HepG2 (cell line): Measurements from ENCODE around the gene CENPL. TPM values are rescaled to one million over a fixed set of nuclear protein-coding genes. Genes with fewer than 3 reads are reported as not detected.
A peak's percentile ranks its signal among the peaks of the same experiment; 100 is the strongest.

Source experiments
- ATF7-NPFF ChIP-seq: sonication (generic); formaldehyde crosslinking; IDR thresholded peaks from 2 replicates; pipeline ENCODE4 v1.8.1; 2023; ENCODE audit warnings: mild to moderate bottlenecking, low read depth, missing genetic modification reagents, moderate library complexity
- ELF4 ChIP-seq: sonication (generic); formaldehyde crosslinking; IDR thresholded peaks from 2 replicates; pipeline ENCODE4 v1.5.0; 2020; ENCODE audit warnings: missing genetic modification reagents, mild to moderate bottlenecking, moderate library complexity, borderline replicate concordance
- SMAD3 ChIP-seq: sonication (generic); formaldehyde crosslinking; IDR thresholded peaks from 2 replicates; pipeline ENCODE4 v1.4.0; 2020; ENCODE audit warnings: missing genetic modification reagents
- TSC22D2 ChIP-seq: sonication (generic); formaldehyde crosslinking; IDR thresholded peaks from 2 replicates; pipeline ENCODE4 v1.5.1; 2020; ENCODE audit warnings: missing genetic modification reagents, mild to moderate bottlenecking, borderline replicate concordance
- ZNF207 ChIP-seq: fragments of 450-650 bp; IDR thresholded peaks from 2 replicates; pipeline ENCODE4 v1.6.1; 2016; ENCODE audit warnings: antibody characterized with exemption, borderline replicate concordance
- ZNF350 ChIP-seq: sonication (generic); formaldehyde crosslinking; IDR thresholded peaks from 2 replicates; pipeline ENCODE4 v1.4.0; 2020; ENCODE audit warnings: mild to moderate bottlenecking, low read depth, missing genetic modification reagents, borderline replicate concordance
- ZSCAN31 ChIP-seq: sonication (generic); formaldehyde crosslinking; IDR thresholded peaks from 2 replicates; pipeline ENCODE4 v1.5.0; 2020; ENCODE audit warnings: low read depth, mild to moderate bottlenecking, missing genetic modification reagents
- ZZZ3 ChIP-seq: sonication (generic); formaldehyde crosslinking; IDR thresholded peaks from 2 replicates; pipeline ENCODE4 v1.4.0; 2020; ENCODE audit warnings: missing genetic modification reagents, mild to moderate bottlenecking, borderline replicate concordance
- polyA plus RNA-seq, 8 experiments: library from polyadenylated mRNA; depleted of rRNA in 3 of 8; stranded (reverse) in 7 of 8; unstranded in 1 of 8; fragments of >200 nt; fragmentation: Illumina TruSeq in 4 of 8; extraction: Trizol in 4 of 8; gene quantifications; 2 replicates each; pipeline versions ENCODE4 v1.2.1 to v1.2.3, GENCODE V29; 2011 to 2016; ENCODE audit warnings: low read depth in 4 of 8, missing spikeins in 1 of 8, mixed read lengths in 1 of 8; ENCODE audit not compliant: insufficient read depth in 1 of 8
- total RNA-seq, 5 experiments: library from RNA; depleted of rRNA; stranded (reverse); fragments of >200 nt; fragmentation: Illumina TruSeq; extraction: Trizol; gene quantifications; 2 replicates each; pipeline ENCODE4 v1.2.3, GENCODE V29; 2016; ENCODE audit warnings: low read depth in 1 of 5
- TF ChIP-seq, protein P1 (sequence below): sonication (generic); formaldehyde crosslinking; IDR thresholded peaks from 2 replicates; pipeline ENCODE4 v1.4.0; 2020; ENCODE audit warnings: mild to moderate bottlenecking, missing genetic modification reagents
- TF ChIP-seq, protein P2 (sequence below): sonication (generic); formaldehyde crosslinking; conservative IDR thresholded peaks from 2 replicates; pipeline ENCODE4 v1.8.0; 2022; ENCODE audit warnings: low read depth, missing genetic modification reagents
- TF ChIP-seq, protein P3 (sequence below): sonication (generic); formaldehyde crosslinking; IDR thresholded peaks from 2 replicates; pipeline ENCODE4 v1.4.0; 2020; ENCODE audit warnings: mild to moderate bottlenecking, missing genetic modification reagents
- TF ChIP-seq, protein P4 (sequence below): sonication (generic); formaldehyde crosslinking; conservative IDR thresholded peaks from 2 replicates; pipeline ENCODE4 v1.4.0; 2020; ENCODE audit warnings: missing genetic modification reagents

CENPL gene
- total and polyA plus RNA-seq, 2 of the 13 experiments (the other 11 are each of a cell fraction or from before 2014, with no cell fraction given): 4.4 to 14.2 TPM

DNA sequence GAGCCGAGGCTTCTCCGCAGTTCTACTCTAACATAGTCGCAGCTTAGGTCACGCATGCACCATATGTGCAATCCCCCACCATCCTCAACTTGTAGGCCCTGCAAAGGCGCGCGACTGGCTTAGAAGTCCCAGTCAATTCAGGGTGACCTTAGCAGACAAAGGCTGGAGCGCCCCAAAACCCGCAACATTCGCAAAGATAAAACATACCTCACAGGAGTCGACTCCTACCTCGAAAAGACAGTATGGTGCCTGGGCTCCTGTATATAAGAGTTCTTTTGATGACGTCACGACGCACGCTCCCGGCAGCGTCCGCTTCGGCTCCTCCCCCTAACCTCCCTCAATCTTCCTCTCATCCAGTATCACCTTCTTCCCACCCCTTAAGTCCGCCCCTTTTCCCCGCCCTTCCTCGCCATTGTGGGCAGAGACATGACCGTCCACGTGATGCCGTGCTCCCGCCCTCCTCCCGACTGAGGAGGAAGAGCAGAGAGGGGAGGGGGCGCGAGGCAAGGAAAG is 43.1 kb upstream of the CENPL start, which contains the start of gene GAS5 (continued):
- TF ChIP-seq TSC22D2 (CRISPR knock-in tag) (peak; percentile 75; the same call in 1 of the 2 replicates), ELF4 (peak; percentile 16; the same call in 1 of the 2 replicates), ZZZ3 (peak; percentile 78; the same call in 1 of the 2 replicates), ZSCAN31 (peak; percentile 86), ZNF350 (peak; percentile 73; the same call in 1 of the 2 replicates), ZNF207 (no peak), SMAD3 (CRISPR knock-in tag) (peak; percentile 56; the same call in 1 of the 2 replicates), ATF7-NPFF (CRISPR knock-in tag) (peak; percentile 17; the same call in 1 of the 2 replicates)
- TF ChIP-seq, protein P1, sequence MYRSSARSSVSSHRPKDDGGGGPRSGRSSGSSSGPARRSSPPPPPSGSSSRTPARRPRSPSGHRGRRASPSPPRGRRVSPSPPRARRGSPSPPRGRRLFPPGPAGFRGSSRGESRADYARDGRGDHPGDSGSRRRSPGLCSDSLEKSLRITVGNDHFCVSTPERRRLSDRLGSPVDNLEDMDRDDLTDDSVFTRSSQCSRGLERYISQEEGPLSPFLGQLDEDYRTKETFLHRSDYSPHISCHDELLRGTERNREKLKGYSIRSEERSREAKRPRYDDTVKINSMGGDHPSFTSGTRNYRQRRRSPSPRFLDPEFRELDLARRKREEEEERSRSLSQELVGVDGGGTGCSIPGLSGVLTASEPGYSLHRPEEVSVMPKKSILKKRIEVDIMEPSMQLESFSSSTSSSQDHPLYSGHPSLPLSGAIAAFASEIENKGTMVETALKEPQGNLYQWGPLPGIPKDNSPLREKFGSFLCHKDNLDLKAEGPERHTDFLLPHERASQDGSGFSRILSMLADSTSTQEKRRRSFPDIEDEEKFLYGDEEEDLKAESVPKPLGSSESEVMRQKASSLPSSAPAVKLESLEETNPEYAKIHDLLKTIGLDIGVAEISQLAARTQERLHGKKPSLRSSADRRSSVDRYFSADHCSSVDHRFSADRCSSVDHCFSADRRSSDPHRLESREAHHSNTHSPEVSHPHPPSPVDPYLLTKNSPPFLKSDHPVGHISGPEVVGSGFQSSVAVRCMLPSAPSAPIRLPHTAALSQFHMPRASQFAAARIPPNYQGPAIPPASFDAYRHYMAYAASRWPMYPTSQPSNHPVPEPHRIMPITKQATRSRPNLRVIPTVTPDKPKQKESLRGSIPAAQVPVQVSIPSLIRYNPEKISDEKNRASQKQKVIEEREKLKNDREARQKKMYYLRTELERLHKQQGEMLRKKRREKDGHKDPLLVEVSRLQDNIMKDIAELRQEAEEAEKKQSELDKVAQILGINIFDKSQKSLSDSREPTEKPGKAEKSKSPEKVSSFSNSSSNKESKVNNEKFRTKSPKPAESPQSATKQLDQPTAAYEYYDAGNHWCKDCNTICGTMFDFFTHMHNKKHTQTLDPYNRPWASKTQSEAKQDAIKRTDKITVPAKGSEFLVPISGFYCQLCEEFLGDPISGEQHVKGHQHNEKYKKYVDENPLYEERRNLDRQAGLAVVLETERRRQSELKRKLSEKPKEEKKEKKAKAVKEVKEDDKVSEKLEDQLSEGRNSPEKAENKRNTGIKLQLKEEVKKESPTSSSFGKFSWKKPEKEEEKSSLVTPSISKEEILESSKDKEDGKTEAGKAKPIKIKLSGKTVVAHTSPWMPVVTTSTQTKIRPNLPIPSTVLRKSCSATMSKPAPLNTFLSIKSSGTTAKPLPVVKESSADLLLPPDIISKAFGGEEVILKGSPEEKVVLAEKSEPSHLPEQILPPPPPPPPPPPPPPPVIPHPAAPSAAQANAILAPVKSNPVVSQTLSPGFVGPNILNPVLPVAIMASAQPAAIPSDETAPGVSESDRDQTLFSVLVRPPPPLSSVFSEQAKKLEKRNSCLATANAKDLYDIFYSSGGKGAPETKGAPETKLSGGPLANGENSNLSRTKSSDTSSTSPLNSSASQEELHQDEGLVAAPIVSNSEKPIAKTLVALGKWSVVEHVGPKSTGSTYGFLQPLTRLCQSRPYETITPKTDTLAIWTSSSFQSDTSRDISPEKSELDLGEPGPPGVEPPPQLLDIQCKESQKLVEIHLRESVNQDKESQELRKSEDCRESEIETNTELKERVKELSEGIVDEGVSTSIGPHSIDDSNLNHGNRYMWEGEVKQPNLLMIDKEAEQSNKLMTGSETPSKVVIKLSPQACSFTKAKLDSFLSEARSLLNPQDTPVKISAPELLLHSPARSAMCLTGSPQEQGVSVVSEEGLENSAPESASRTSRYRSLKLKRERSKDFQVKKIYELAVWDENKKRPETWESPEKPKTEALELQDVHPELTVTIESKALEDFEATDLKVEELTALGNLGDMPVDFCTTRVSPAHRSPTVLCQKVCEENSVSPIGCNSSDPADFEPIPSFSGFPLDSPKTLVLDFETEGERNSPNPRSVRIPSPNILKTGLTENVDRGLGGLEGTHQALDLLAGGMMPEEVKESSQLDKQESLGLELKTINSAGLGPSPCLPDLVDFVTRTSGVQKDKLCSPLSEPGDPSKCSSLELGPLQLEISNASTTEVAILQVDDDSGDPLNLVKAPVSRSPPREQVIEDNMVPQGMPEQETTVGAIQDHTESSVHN (CRISPR knock-in tag): 0 out of 2 replicates have a peak, but pooled peaks have one; percentile 36
- TF ChIP-seq, protein P2, sequence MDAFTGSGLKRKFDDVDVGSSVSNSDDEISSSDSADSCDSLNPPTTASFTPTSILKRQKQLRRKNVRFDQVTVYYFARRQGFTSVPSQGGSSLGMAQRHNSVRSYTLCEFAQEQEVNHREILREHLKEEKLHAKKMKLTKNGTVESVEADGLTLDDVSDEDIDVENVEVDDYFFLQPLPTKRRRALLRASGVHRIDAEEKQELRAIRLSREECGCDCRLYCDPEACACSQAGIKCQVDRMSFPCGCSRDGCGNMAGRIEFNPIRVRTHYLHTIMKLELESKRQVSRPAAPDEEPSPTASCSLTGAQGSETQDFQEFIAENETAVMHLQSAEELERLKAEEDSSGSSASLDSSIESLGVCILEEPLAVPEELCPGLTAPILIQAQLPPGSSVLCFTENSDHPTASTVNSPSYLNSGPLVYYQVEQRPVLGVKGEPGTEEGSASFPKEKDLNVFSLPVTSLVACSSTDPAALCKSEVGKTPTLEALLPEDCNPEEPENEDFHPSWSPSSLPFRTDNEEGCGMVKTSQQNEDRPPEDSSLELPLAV (CRISPR knock-in tag): no peak
- TF ChIP-seq, protein P3, sequence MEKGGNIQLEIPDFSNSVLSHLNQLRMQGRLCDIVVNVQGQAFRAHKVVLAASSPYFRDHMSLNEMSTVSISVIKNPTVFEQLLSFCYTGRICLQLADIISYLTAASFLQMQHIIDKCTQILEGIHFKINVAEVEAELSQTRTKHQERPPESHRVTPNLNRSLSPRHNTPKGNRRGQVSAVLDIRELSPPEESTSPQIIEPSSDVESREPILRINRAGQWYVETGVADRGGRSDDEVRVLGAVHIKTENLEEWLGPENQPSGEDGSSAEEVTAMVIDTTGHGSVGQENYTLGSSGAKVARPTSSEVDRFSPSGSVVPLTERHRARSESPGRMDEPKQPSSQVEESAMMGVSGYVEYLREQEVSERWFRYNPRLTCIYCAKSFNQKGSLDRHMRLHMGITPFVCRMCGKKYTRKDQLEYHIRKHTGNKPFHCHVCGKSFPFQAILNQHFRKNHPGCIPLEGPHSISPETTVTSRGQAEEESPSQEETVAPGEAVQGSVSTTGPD (CRISPR knock-in tag): no peak
- TF ChIP-seq, protein P4, sequence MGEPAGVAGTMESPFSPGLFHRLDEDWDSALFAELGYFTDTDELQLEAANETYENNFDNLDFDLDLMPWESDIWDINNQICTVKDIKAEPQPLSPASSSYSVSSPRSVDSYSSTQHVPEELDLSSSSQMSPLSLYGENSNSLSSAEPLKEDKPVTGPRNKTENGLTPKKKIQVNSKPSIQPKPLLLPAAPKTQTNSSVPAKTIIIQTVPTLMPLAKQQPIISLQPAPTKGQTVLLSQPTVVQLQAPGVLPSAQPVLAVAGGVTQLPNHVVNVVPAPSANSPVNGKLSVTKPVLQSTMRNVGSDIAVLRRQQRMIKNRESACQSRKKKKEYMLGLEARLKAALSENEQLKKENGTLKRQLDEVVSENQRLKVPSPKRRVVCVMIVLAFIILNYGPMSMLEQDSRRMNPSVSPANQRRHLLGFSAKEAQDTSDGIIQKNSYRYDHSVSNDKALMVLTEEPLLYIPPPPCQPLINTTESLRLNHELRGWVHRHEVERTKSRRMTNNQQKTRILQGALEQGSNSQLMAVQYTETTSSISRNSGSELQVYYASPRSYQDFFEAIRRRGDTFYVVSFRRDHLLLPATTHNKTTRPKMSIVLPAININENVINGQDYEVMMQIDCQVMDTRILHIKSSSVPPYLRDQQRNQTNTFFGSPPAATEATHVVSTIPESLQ: peak; percentile 93; the same call in 1 of the 2 replicates
